ENCODE results near the gene SAP30BP.

The SAP30BP gene

GRCh38 chr17:75685499-75685898, 18.4 kb downstream of the SAP30BP start:
- TF ChIP-seq TCF12 (IDR thresholded peaks at IDR 0.05; ENCODE audit: low read depth), result no peak
- no peak for TF ChIP-seq ZBTB7A (IDR thresholded peaks at IDR 0.05; ENCODE audit: low read depth)
- no peak for TF ChIP-seq EGR1 (IDR thresholded peaks at IDR 0.05)
- no peak for TF ChIP-seq NFIC (IDR thresholded peaks at IDR 0.05)
- TF ChIP-seq TAF1 (IDR thresholded peaks at IDR 0.05; ENCODE audit: low read depth), result no peak
- TF ChIP-seq EP300 (IDR thresholded peaks at IDR 0.05; ENCODE audit: borderline replicate concordance), result no peak
- no peak for TF ChIP-seq REST (IDR thresholded peaks at IDR 0.05; ENCODE audit: low read depth)
- TF ChIP-seq USF1 (IDR thresholded peaks at IDR 0.05), result no peak

GRCh38 chr17:75688209-75688825, 21.2 kb downstream of the SAP30BP start:
- TF ChIP-seq USF1 (IDR thresholded peaks at IDR 0.05) (no peak), MAX (IDR thresholded peaks at IDR 0.05) (no peak), TAF1 (IDR thresholded peaks at IDR 0.05; ENCODE audit: low read depth) (no peak), FOXM1 (IDR thresholded peaks at IDR 0.05; ENCODE audit: borderline replicate concordance, low read depth) (no peak), EP300 (IDR thresholded peaks at IDR 0.05; ENCODE audit: borderline replicate concordance) (no peak), YY1 (IDR thresholded peaks at IDR 0.05; ENCODE audit: low read depth) (no peak), NFIC (IDR thresholded peaks at IDR 0.05) (no peak), RAD21 (IDR thresholded peaks at IDR 0.05; ENCODE audit: low read depth) (no peak), ZBTB7A (IDR thresholded peaks at IDR 0.05; ENCODE audit: low read depth) (no peak), CEBPB (IDR thresholded peaks at IDR 0.05) (no peak), CREB1 (IDR thresholded peaks at IDR 0.05; ENCODE audit: low read depth) (no peak), EGR1 (IDR thresholded peaks at IDR 0.05) (no peak), TEAD4 (IDR thresholded peaks at IDR 0.05) (no peak), REST (IDR thresholded peaks at IDR 0.05; ENCODE audit: low read depth) (no peak)

GRCh38 chr17:75689441-75689873, 22.3 kb downstream of the SAP30BP start:
- TF ChIP-seq RAD21 (IDR thresholded peaks at IDR 0.05; ENCODE audit: low read depth) (no peak), YY1 (IDR thresholded peaks at IDR 0.05; ENCODE audit: low read depth) (no peak), USF1 (IDR thresholded peaks at IDR 0.05) (no peak), NFIC (IDR thresholded peaks at IDR 0.05) (no peak), REST (IDR thresholded peaks at IDR 0.05; ENCODE audit: low read depth) (no peak), MAX (IDR thresholded peaks at IDR 0.05) (no peak), EP300 (IDR thresholded peaks at IDR 0.05; ENCODE audit: borderline replicate concordance) (no peak), TEAD4 (IDR thresholded peaks at IDR 0.05) (no peak)

- no peak for TF ChIP-seq MAX (IDR thresholded peaks at IDR 0.05)
- TF ChIP-seq REST (IDR thresholded peaks at IDR 0.05; ENCODE audit: low read depth), result no peak
- TF ChIP-seq EGR1 (IDR thresholded peaks at IDR 0.05), result no peak
- no peak for TF ChIP-seq NFIC (IDR thresholded peaks at IDR 0.05)
- TF ChIP-seq TEAD4 (IDR thresholded peaks at IDR 0.05), result no peak
- no peak for TF ChIP-seq ZBTB7A (IDR thresholded peaks at IDR 0.05; ENCODE audit: low read depth)
- no peak for TF ChIP-seq USF1 (IDR thresholded peaks at IDR 0.05)
- TF ChIP-seq CEBPB (IDR thresholded peaks at IDR 0.05), result no peak
- TF ChIP-seq TAF1 (IDR thresholded peaks at IDR 0.05; ENCODE audit: low read depth), result no peak
- no peak for TF ChIP-seq CREB1 (IDR thresholded peaks at IDR 0.05; ENCODE audit: low read depth)
- no peak for TF ChIP-seq FOXM1 (IDR thresholded peaks at IDR 0.05; ENCODE audit: borderline replicate concordance, low read depth)
- TF ChIP-seq RAD21 (IDR thresholded peaks at IDR 0.05; ENCODE audit: low read depth), result no peak
- no peak for TF ChIP-seq YY1 (IDR thresholded peaks at IDR 0.05; ENCODE audit: low read depth)
- TF ChIP-seq TCF12 (IDR thresholded peaks at IDR 0.05; ENCODE audit: low read depth), result no peak
- TF ChIP-seq EP300 (IDR thresholded peaks at IDR 0.05; ENCODE audit: borderline replicate concordance), result no peak
These were observed 24.2 kb downstream of the SAP30BP start for GRCh38 chr17:75691371-75691791.
